Heart left ventricle (tissue), 16 donors: ENCODE results near the gene TXN. TPM values are rescaled to one million over a fixed set of nuclear protein-coding genes. Genes with fewer than 3 reads are reported as not detected.
A peak's percentile ranks its signal among the peaks of the same experiment; 100 is the strongest.

Source experiments
- ATAC-seq, 4 donors: fragments of 200-7000 bp; cut with Tn5 transposase; one replicate each; pipeline ENCODE4 v1.9.1; 2020 to 2022; ENCODE audit warnings: moderate library complexity in 4 of 4, mild to moderate bottlenecking in 3 of 4, moderate number of reproducible peaks in 1 of 4
- DNase-seq, 5 donors: peaks; one replicate each; pipeline ENCODE4 v3.0.0-alpha.2; 2020
- H3K27ac ChIP-seq, 12 donors: fragments of 200-600 bp; sonication (generic) in 4 of 12; one replicate each; pipeline versions ENCODE4 v1.5.0 to v1.8.0; 2016 to 2022; ENCODE audit warnings: mild to moderate bottlenecking in 2 of 12
- H3K27me3 ChIP-seq, 9 donors: fragments of 200-600 bp; sonication (generic) in 2 of 9; one replicate each; pipeline versions ENCODE4 v1.5.1 to v1.8.0; 2016 to 2022; ENCODE audit warnings: mild to moderate bottlenecking in 3 of 9
- H3K36me3 ChIP-seq, 9 donors: fragments of 200-600 bp; sonication (generic) in 2 of 9; one replicate each; pipeline versions ENCODE4 v1.5.0 to v1.8.0; 2018 to 2022; ENCODE audit warnings: mild to moderate bottlenecking in 2 of 9
- H3K4me1 ChIP-seq, 12 donors: fragments of 200-600 bp; sonication (generic) in 4 of 12; one replicate each; pipeline versions ENCODE4 v1.5.0 to v1.8.0; 2016 to 2022; ENCODE audit warnings: mild to moderate bottlenecking in 3 of 12
- H3K4me3 ChIP-seq, 12 donors: fragments of 200-600 bp; sonication (generic) in 4 of 12; one replicate each; pipeline versions ENCODE4 v1.5.0 to v1.8.0; 2017 to 2022; ENCODE audit warnings: mild to moderate bottlenecking in 9 of 12, moderate library complexity in 4 of 12
- H3K9me3 ChIP-seq, 12 donors: fragments of 200-600 bp; sonication (generic) in 4 of 12; one replicate each; pipeline versions ENCODE4 v1.5.0 to v1.8.0; 2016 to 2022; ENCODE audit warnings: mild to moderate bottlenecking in 1 of 12
- POLR2A ChIP-seq, 2 donors: fragments of 450-650 bp; IDR thresholded peaks; one replicate each; pipeline ENCODE4 v1.6.1; 2017; ENCODE audit warnings: antibody characterized with exemption in 2 of 2, mild to moderate bottlenecking in 2 of 2, moderate library complexity in 2 of 2
- WGBS, 4 donors: extraction: QIAGEN DNeasy Blood & Tissue Kit in 2 of 4; methylation state at CpG; one replicate each; pipeline versions ENCODE4 v1.1.5 to v1.1.7; 2013 to 2018; 5-methylcytosine and 5-hydroxymethylcytosine counted together
- intact Hi-C, 10 donors: fragments of 100-400 bp; cut with DNase I; formaldehyde crosslinking; loops; one replicate each; pipeline versions ENCODE4 v1.11.1 to v1.14.2; 2022
- polyA plus RNA-seq, 2 donors: library from polyadenylated mRNA; stranded (reverse); fragments of 200-250 nt; gene quantifications; one replicate each; pipeline ENCODE4 v1.2.3, GENCODE V29; 2013
- total RNA-seq, 9 donors: library from RNA; depleted of rRNA in 2 of 9; stranded (reverse); fragments of >200 nt in 2 of 9; fragmentation: NEBNext Ultra II Directional in 3 of 9; extraction: Animal tissue kit (Norgen Biotek cat#: 25700) in 3 of 9; gene quantifications; one replicate each; pipeline versions ENCODE4 v1.1.0 to v1.2.4, GENCODE V29; 2016 to 2023
- TF ChIP-seq, protein P1 (sequence below), 12 donors: fragments of 200-600 bp; sonication (generic) in 4 of 12; IDR thresholded peaks; one replicate each; pipeline versions ENCODE4 v1.5.0 to v1.8.0; 2018 to 2022; ENCODE audit warnings: antibody characterized with exemption in 12 of 12, mild to moderate bottlenecking in 5 of 12
- donor health status: ischemic (EF 13 %, LVEDD 7.1; RV severe dilation, severe dysfunction).
- donor health status: healthy with polysubstance abuse.
- donor health status: DM: no; HTN: yes; CAD: no.
- donor health status: DM: no; HTN: no; CAD: no.
- donor health status: ischemic (EF 25% LVEDD 6.9; RV normal size, moderate dysfunction).
- donor health status: ischemic (EF 25% LVEDD 5.7; RV mildly dilated, moderate dysfunction).
- donor health status: healthy.
- donor health status: DM: yes; HTN: yes; CAD: no.
- donor health status: ischemic (EF 35%, LVEDD 5.7; RV mildly dilated, moderate dysfunction).
- donor health status: nonischemic (EF 11% LVEDD 7.7; RV severe dilation, severe dysfunction).
- donor health status: DM: yes; HTN: yes; CAD: no.
- donor health status: PGD.
- donor health status: ischemic (EF 29% LVEDD 5.4; RV normal size, mild dysfunction).
- donor health status: nonischemic (EF 23%, LVEDD 6.1; RV moderate dilation, normal function).

The TXN gene
- total and polyA plus RNA-seq, 11 donors, result 48.6 to 173 (median 71.7) TPM

- WGBS, 4 donors, result 82 to 88% (median 85%) methylated on average over 3 of the region's 3 CpGs
- TF ChIP-seq POLR2A (IDR thresholded peaks at IDR 0.05), result no peak
- TF ChIP-seq, protein P1, sequence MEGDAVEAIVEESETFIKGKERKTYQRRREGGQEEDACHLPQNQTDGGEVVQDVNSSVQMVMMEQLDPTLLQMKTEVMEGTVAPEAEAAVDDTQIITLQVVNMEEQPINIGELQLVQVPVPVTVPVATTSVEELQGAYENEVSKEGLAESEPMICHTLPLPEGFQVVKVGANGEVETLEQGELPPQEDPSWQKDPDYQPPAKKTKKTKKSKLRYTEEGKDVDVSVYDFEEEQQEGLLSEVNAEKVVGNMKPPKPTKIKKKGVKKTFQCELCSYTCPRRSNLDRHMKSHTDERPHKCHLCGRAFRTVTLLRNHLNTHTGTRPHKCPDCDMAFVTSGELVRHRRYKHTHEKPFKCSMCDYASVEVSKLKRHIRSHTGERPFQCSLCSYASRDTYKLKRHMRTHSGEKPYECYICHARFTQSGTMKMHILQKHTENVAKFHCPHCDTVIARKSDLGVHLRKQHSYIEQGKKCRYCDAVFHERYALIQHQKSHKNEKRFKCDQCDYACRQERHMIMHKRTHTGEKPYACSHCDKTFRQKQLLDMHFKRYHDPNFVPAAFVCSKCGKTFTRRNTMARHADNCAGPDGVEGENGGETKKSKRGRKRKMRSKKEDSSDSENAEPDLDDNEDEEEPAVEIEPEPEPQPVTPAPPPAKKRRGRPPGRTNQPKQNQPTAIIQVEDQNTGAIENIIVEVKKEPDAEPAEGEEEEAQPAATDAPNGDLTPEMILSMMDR (IDR thresholded peaks at IDR 0.05), result no peak
Measured at GRCh38 chr9:110278080-110278707, 21.9 kb upstream of the TXN start.

DNA sequence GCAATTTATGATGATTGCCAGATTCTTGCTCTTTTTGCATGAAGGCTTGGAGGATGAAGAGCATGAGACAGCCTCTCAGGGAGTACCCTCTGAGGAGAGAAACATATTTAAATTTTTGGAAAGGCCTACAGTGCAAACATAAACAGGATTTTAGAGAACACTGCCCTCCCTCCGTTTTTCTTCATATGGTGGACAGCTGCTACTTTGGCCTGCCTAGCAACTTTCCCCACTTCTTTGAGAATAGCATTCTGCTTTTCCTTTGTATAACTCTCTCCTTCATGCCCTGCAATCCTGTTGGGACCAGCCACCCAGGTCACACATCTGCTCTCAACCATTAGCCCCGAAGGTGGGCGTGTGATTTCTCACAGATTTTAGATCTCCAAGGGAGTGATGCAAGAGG is 20.5 kb upstream of the TXN start:
- WGBS, 4 donors, result 53 to 65% (median 61%) methylated on average over 3 of the region's 3 CpGs
- no peak for TF ChIP-seq POLR2A (IDR thresholded peaks at IDR 0.05)
- TF ChIP-seq, protein P1 (IDR thresholded peaks at IDR 0.05), result no peak
- ATAC-seq (peak in 1 of 4 donors; percentile 52), DNase-seq (no peak)
- intact Hi-C loops, result no loop called here
- H3K9me3 ChIP-seq, result no peaks in the 10 kb centered on the region
- no peaks in the 10 kb centered on the region for H3K4me1 ChIP-seq
- no peak overlapping the region for H3K27ac ChIP-seq
- no peak overlapping the region for H3K4me3 ChIP-seq
- no peaks in the 10 kb centered on the region for H3K27me3 ChIP-seq
- H3K36me3 ChIP-seq, result no peaks in the 10 kb centered on the region

More at GRCh38 chr9:110278080-110278707, 21.9 kb upstream of the TXN start:
- ATAC-seq (no peak), DNase-seq (no peak)
- Histone ChIP-seq H3K9me3 (no peaks in the 10 kb centered on the region), H3K4me1 (peaks cover 0 to 5% (median 0%) of the 10 kb centered on the region in 12 donors), H3K27me3 (peaks cover 0 to under 1% (median 0%) of the 10 kb centered on the region in 9 donors), H3K4me3 (no peak overlapping the region), H3K36me3 (no peaks in the 10 kb centered on the region), H3K27ac (no peak overlapping the region)
- intact Hi-C loops, result no loop called here

- intact Hi-C loops, result no loop called here
- no peak for DNase-seq
- Histone ChIP-seq H3K9me3 (no peaks in the 10 kb centered on the region), H3K36me3 (no peaks in the 10 kb centered on the region), H3K4me3 (no peak overlapping the region), H3K27ac (no peak overlapping the region), H3K27me3 (no peaks in the 10 kb centered on the region), H3K4me1 (no peaks in the 10 kb centered on the region)
- no peak for ATAC-seq
- WGBS, 4 donors, result 84 to 85% (median 85%) methylated on average over 3 of the region's 3 CpGs
- TF ChIP-seq, protein P1 (IDR thresholded peaks at IDR 0.05), result no peak
- no peak for TF ChIP-seq POLR2A (IDR thresholded peaks at IDR 0.05)
Measured at GRCh38 chr9:110270211-110270995, 14.1 kb upstream of the TXN start.

DNA sequence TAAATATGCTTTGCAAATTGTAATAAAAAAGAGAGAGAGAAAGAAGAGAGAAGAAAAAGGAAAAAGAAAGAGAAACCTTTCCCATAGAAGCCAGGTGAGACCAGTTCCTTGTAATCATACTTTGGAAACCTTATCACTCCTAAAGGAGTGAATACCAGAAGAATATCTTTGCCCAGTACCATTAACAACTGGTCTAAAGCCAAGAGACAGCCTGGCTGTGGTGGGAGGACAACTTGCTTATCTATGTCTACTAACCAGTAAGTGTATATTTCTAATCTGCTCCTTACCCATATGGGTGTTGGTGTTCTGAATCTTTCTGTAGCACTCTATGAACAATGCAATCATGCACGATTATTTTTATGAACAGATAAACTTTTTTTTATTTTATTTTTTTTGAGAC is 10.5 kb upstream of the TXN start:
- no peak for TF ChIP-seq POLR2A (IDR thresholded peaks at IDR 0.05)
- intact Hi-C loops, result no loop called here
- ATAC-seq, result no peak
- Histone ChIP-seq H3K9me3 (peaks cover 0 to 8% (median 0%) of the 10 kb centered on the region in 12 donors), H3K4me3 (no peak overlapping the region), H3K36me3 (no peaks in the 10 kb centered on the region), H3K27me3 (no peaks in the 10 kb centered on the region), H3K27ac (no peak overlapping the region), H3K4me1 (no peaks in the 10 kb centered on the region)
- no peak for DNase-seq
- WGBS, 4 donors, result 0 to 42% (median 32%) methylated on average over 1 of the region's 1 CpG
